ENCODE results near the gene WWOX.

GRCh38 chr16:78684030-78684611, 584.7 kb downstream of the WWOX start:
- no peak for TF ChIP-seq CTCF (IDR thresholded peaks at IDR 0.05)
- no peak for TF ChIP-seq POLR2A (IDR thresholded peaks at IDR 0.05)

Measured in thyroid gland (tissue), 4 donors.